MG63 (cell line): ENCODE measurements around the gene KLHL30. TPM values are rescaled to one million over a fixed set of nuclear protein-coding genes. Genes with fewer than 3 reads are reported as not detected.
"Not testable (repeated sequence)": the region's sequence is repeated elsewhere in the genome, so short reads cannot be mapped to it uniquely, and the experiment has no call there.

ENCODE experiments used
- DNase-seq: peaks from one replicate; pipeline ENCODE4 v3.0.0-alpha.2; 2020
- H3K27me3 ChIP-seq: fragments of 250-450 bp; sonication (Bioruptor Pico); 2 replicates; pipeline ENCODE4 v1.5.1; 2020; ENCODE audit warnings: mild to moderate bottlenecking, moderate library complexity
- H3K36me3 ChIP-seq: fragments of 250-450 bp; sonication (Bioruptor Pico); 2 replicates; pipeline ENCODE4 v1.5.1; 2020; ENCODE audit warnings: mild to moderate bottlenecking, moderate library complexity
- H3K4me3 ChIP-seq: fragments of 250-450 bp; sonication (Bioruptor Pico); 2 replicates; pipeline ENCODE4 v1.5.1; 2020; ENCODE audit warnings: mild to moderate bottlenecking, moderate library complexity
- H3K9me3 ChIP-seq: fragments of 250-450 bp; sonication (Bioruptor Pico); 2 replicates; pipeline ENCODE4 v1.5.1; 2020; ENCODE audit warnings: mild to moderate bottlenecking, moderate library complexity
- total RNA-seq: library from RNA; depleted of rRNA; stranded (reverse); fragments of >200 nt; shearing (Covaris generic); gene quantifications from 2 replicates; pipeline ENCODE4 v1.2.3, GENCODE V29; 2014; ENCODE audit warnings: low replicate concordance

The KLHL30 gene
- total RNA-seq, 1 experiment from 2014 or later, result not detected

GRCh38 chr2:238162251-238162845 lies 23.9 kb downstream of the KLHL30 start:
- peaks cover under 1% of the 10 kb centered on the region; the same call in 1 of the 2 replicates for H3K36me3 ChIP-seq
- DNase-seq, result no peak
- H3K4me3 ChIP-seq, result no peak overlapping the region
- H3K9me3 ChIP-seq, result no peaks in the 10 kb centered on the region
- H3K27me3 ChIP-seq, result no peaks in the 10 kb centered on the region

- peak; percentile 59 for DNase-seq
- H3K9me3 ChIP-seq, result no peaks in the 10 kb centered on the region
- no peak overlapping the region for H3K4me3 ChIP-seq
- no peaks in the 10 kb centered on the region for H3K27me3 ChIP-seq
- H3K36me3 ChIP-seq, result peaks cover 6% of the 10 kb centered on the region
These were observed 24.5 kb downstream of the KLHL30 start for GRCh38 chr2:238162846-238163441.

- H3K27me3 ChIP-seq, result no peaks in the 10 kb centered on the region
- no peaks in the 10 kb centered on the region for H3K9me3 ChIP-seq
- DNase-seq, result no peak
- peaks cover 13% of the 10 kb centered on the region for H3K36me3 ChIP-seq
- no peak overlapping the region for H3K4me3 ChIP-seq
These were observed 25.2 kb downstream of the KLHL30 start for GRCh38 chr2:238163481-238164198.

GRCh38 chr2:238164906-238165287 lies 26.4 kb downstream of the KLHL30 start:
- Histone ChIP-seq H3K4me3 (no peak overlapping the region), H3K9me3 (no peaks in the 10 kb centered on the region), H3K27me3 (no peaks in the 10 kb centered on the region), H3K36me3 (peaks cover 21% of the 10 kb centered on the region)
- DNase-seq, result no peak

GRCh38 chr2:238165288-238165921 lies 26.9 kb downstream of the KLHL30 start:
- Histone ChIP-seq H3K4me3 (no peak overlapping the region), H3K27me3 (no peaks in the 10 kb centered on the region), H3K36me3 (peaks cover 22% of the 10 kb centered on the region), H3K9me3 (no peaks in the 10 kb centered on the region)
- DNase-seq, result no peak

- DNase-seq, result no peak
- Histone ChIP-seq H3K36me3 (peaks cover 32% of the 10 kb centered on the region), H3K27me3 (no peaks in the 10 kb centered on the region), H3K4me3 (no peak overlapping the region), H3K9me3 (no peaks in the 10 kb centered on the region)
These were observed 28.2 kb downstream of the KLHL30 start for GRCh38 chr2:238166391-238167343.

- H3K27me3 ChIP-seq, result no peaks in the 10 kb centered on the region
- H3K9me3 ChIP-seq, result no peaks in the 10 kb centered on the region
- H3K4me3 ChIP-seq, result no peak overlapping the region
- DNase-seq, result no peak
- H3K36me3 ChIP-seq, result peaks cover 39% of the 10 kb centered on the region
These were observed 28.9 kb downstream of the KLHL30 start for GRCh38 chr2:238167344-238167715.

- Histone ChIP-seq H3K27me3 (no peaks in the 10 kb centered on the region), H3K4me3 (no peak overlapping the region), H3K9me3 (no peaks in the 10 kb centered on the region), H3K36me3 (peaks cover 43% of the 10 kb centered on the region)
- DNase-seq, result no peak
These were observed 29.3 kb downstream of the KLHL30 start for GRCh38 chr2:238167761-238168160.

- peaks cover 50% of the 10 kb centered on the region for H3K36me3 ChIP-seq
- no peak overlapping the region for H3K4me3 ChIP-seq
- no peaks in the 10 kb centered on the region for H3K9me3 ChIP-seq
- no peak for DNase-seq
- H3K27me3 ChIP-seq, result no peaks in the 10 kb centered on the region
These were observed 30.0 kb downstream of the KLHL30 start for GRCh38 chr2:238168196-238169047.

GRCh38 chr2:238169048-238169707 lies 30.7 kb downstream of the KLHL30 start:
- Histone ChIP-seq H3K36me3 (peaks cover 58% of the 10 kb centered on the region), H3K4me3 (no peak overlapping the region), H3K27me3 (no peaks in the 10 kb centered on the region), H3K9me3 (no peaks in the 10 kb centered on the region)
- DNase-seq, result peak; percentile 70

- peaks cover 64% of the 10 kb centered on the region for H3K36me3 ChIP-seq
- H3K9me3 ChIP-seq, result no peaks in the 10 kb centered on the region
- no peak overlapping the region for H3K4me3 ChIP-seq
- peak; percentile 76 for DNase-seq
- no peaks in the 10 kb centered on the region for H3K27me3 ChIP-seq
These were observed 31.3 kb downstream of the KLHL30 start for GRCh38 chr2:238169708-238170251.

GRCh38 chr2:238170386-238171071 lies 32.1 kb downstream of the KLHL30 start:
- DNase-seq, result no peak
- no peaks in the 10 kb centered on the region for H3K27me3 ChIP-seq
- H3K9me3 ChIP-seq, result no peaks in the 10 kb centered on the region
- H3K36me3 ChIP-seq, result peaks cover 70% of the 10 kb centered on the region
- H3K4me3 ChIP-seq, result no peak overlapping the region

GRCh38 chr2:238171072-238171431 lies 32.6 kb downstream of the KLHL30 start:
- peaks cover 72% of the 10 kb centered on the region for H3K36me3 ChIP-seq
- not testable (repeated sequence) for H3K4me3 ChIP-seq, H3K9me3 ChIP-seq, H3K27me3 ChIP-seq, DNase-seq

- H3K9me3 ChIP-seq, result no peaks in the 10 kb centered on the region
- no peak for DNase-seq
- peaks cover 77% of the 10 kb centered on the region for H3K36me3 ChIP-seq
- no peak overlapping the region for H3K4me3 ChIP-seq
- H3K27me3 ChIP-seq, result no peaks in the 10 kb centered on the region
These were observed 33.2 kb downstream of the KLHL30 start for GRCh38 chr2:238171575-238172187.
